ENCODE measurements around the gene POU2AF1. TPM values are rescaled to one million over a fixed set of nuclear protein-coding genes. Genes with fewer than 3 reads are reported as not detected.

Gene POU2AF1
- total RNA-seq, 1 experiment from 2014 or later: 0.22 TPM

GRCh38 chr11:111410951-111411350 is 31.9 kb upstream of the POU2AF1 start:
- DNase-seq (ENCODE audit: low spot score) (no peak), ATAC-seq (peak; percentile 28; the same call in 1 of the 2 replicates)
- POLR2A ChIA-PET: no interaction called here
- Mint-ChIP-seq H3K4me1 (peaks cover 5% of the 10 kb centered on the region), H3K4me3 (no peak overlapping the region), H3K9me3 (peaks cover 13% of the 10 kb centered on the region), H3K36me3 (no peaks in the 10 kb centered on the region), H3K27ac (no peak overlapping the region), H3K27me3 (ENCODE audit: low read depth) (no peaks in the 10 kb centered on the region)
- TF ChIP-seq ATF1 (CRISPR knock-in tag; IDR thresholded peaks at IDR 0.05) (no peak), FOXP4 (CRISPR knock-in tag; IDR thresholded peaks at IDR 0.05) (no peak), MAX (CRISPR knock-in tag; IDR thresholded peaks at IDR 0.05) (no peak), MYBL2 (CRISPR knock-in tag; IDR thresholded peaks at IDR 0.05) (no peak), ZNF317 (CRISPR knock-in tag; IDR thresholded peaks at IDR 0.05; ENCODE audit: borderline replicate concordance, low read depth) (no peak), CDX4 (CRISPR knock-in tag; IDR thresholded peaks at IDR 0.05; ENCODE audit: borderline replicate concordance) (no peak), TEAD1 (CRISPR knock-in tag; IDR thresholded peaks at IDR 0.05) (no peak), E2F5 (CRISPR knock-in tag; IDR thresholded peaks at IDR 0.05) (no peak), RELA (CRISPR knock-in tag; IDR thresholded peaks at IDR 0.05; ENCODE audit: borderline replicate concordance) (no peak), CREM (CRISPR knock-in tag; IDR thresholded peaks at IDR 0.05) (no peak), ZNF416 (CRISPR knock-in tag; IDR thresholded peaks at IDR 0.05) (no peak), ELF4 (CRISPR knock-in tag; IDR thresholded peaks at IDR 0.05; ENCODE audit: low read depth) (no peak), ZNF232 (CRISPR knock-in tag; IDR thresholded peaks at IDR 0.05) (no peak), NR1H2 (CRISPR knock-in tag; IDR thresholded peaks at IDR 0.05) (no peak), GTF2I (CRISPR knock-in tag; conservative IDR thresholded peaks at IDR 0.05) (no peak), E2F1 (CRISPR knock-in tag; IDR thresholded peaks at IDR 0.05) (no peak)
- TF ChIP-seq, protein P1, sequence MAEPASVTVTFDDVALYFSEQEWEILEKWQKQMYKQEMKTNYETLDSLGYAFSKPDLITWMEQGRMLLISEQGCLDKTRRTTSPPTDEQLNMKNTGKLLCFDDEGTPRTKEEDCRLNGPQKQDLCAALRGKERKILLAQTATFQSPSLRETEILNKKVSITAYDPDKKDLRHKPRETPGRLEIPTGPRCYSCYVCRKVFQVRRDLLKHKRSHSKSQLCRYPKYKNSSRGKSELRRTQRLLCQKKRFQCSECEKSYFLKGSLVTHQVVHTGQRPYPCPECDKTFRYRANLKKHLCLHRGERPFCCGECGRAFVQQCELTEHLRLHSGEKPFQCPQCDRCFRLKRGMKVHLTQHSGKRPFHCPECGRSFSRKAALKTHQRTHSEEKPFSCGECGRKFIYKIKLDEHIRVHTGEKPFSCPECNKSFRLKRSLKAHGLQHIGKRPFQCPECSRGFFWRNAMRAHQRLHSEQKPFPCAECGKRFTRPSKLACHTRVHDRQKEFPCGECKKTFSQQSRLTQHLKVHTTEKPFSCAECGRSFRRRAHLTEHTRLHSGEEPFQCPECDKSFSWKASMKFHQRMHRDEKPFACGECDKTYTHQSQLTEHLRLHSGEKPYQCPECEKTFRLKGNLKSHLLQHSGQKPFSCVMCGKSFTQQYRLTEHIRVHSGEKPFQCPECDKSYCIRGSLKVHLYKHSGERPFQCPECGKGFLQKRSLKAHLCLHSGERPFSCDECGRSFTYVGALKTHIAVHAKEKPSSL (CRISPR knock-in tag; conservative IDR thresholded peaks at IDR 0.05): no peak
- TF ChIP-seq, protein P2, sequence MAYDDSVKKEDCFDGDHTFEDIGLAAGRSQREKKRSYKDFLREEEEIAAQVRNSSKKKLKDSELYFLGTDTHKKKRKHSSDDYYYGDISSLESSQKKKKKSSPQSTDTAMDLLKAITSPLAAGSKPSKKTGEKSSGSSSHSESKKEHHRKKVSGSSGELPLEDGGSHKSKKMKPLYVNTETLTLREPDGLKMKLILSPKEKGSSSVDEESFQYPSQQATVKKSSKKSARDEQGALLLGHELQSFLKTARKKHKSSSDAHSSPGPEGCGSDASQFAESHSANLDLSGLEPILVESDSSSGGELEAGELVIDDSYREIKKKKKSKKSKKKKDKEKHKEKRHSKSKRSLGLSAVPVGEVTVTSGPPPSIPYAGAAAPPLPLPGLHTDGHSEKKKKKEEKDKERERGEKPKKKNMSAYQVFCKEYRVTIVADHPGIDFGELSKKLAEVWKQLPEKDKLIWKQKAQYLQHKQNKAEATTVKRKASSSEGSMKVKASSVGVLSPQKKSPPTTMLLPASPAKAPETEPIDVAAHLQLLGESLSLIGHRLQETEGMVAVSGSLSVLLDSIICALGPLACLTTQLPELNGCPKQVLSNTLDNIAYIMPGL (CRISPR knock-in tag; IDR thresholded peaks at IDR 0.05): no peak
- TF ChIP-seq, protein P3, sequence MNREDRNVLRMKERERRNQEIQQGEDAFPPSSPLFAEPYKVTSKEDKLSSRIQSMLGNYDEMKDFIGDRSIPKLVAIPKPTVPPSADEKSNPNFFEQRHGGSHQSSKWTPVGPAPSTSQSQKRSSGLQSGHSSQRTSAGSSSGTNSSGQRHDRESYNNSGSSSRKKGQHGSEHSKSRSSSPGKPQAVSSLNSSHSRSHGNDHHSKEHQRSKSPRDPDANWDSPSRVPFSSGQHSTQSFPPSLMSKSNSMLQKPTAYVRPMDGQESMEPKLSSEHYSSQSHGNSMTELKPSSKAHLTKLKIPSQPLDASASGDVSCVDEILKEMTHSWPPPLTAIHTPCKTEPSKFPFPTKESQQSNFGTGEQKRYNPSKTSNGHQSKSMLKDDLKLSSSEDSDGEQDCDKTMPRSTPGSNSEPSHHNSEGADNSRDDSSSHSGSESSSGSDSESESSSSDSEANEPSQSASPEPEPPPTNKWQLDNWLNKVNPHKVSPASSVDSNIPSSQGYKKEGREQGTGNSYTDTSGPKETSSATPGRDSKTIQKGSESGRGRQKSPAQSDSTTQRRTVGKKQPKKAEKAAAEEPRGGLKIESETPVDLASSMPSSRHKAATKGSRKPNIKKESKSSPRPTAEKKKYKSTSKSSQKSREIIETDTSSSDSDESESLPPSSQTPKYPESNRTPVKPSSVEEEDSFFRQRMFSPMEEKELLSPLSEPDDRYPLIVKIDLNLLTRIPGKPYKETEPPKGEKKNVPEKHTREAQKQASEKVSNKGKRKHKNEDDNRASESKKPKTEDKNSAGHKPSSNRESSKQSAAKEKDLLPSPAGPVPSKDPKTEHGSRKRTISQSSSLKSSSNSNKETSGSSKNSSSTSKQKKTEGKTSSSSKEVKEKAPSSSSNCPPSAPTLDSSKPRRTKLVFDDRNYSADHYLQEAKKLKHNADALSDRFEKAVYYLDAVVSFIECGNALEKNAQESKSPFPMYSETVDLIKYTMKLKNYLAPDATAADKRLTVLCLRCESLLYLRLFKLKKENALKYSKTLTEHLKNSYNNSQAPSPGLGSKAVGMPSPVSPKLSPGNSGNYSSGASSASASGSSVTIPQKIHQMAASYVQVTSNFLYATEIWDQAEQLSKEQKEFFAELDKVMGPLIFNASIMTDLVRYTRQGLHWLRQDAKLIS (CRISPR knock-in tag; IDR thresholded peaks at IDR 0.05; ENCODE audit: borderline replicate concordance): no peak
- TF ChIP-seq, protein P4, sequence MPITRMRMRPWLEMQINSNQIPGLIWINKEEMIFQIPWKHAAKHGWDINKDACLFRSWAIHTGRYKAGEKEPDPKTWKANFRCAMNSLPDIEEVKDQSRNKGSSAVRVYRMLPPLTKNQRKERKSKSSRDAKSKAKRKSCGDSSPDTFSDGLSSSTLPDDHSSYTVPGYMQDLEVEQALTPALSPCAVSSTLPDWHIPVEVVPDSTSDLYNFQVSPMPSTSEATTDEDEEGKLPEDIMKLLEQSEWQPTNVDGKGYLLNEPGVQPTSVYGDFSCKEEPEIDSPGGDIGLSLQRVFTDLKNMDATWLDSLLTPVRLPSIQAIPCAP (CRISPR knock-in tag; IDR thresholded peaks at IDR 0.05): no peak
- CTCF ChIA-PET: no interaction called here
